GM12875 (cell line): ENCODE results near the gene WBP11.

Experiments used
- H3K4me3 ChIP-seq: one replicate; pipeline ENCODE4 v1.5.1; 2011; ENCODE audit warnings: low read depth, low read length, control low read depth
- CTCF ChIP-seq: IDR thresholded peaks from 2 replicates; pipeline ENCODE4 v1.5.1; 2011; ENCODE audit warnings: low read depth, mild to moderate bottlenecking, control low read depth, inconsistent platforms, low read length, moderate library complexity, borderline replicate concordance; ENCODE audit not compliant: insufficient read depth

Gene WBP11

DNA sequence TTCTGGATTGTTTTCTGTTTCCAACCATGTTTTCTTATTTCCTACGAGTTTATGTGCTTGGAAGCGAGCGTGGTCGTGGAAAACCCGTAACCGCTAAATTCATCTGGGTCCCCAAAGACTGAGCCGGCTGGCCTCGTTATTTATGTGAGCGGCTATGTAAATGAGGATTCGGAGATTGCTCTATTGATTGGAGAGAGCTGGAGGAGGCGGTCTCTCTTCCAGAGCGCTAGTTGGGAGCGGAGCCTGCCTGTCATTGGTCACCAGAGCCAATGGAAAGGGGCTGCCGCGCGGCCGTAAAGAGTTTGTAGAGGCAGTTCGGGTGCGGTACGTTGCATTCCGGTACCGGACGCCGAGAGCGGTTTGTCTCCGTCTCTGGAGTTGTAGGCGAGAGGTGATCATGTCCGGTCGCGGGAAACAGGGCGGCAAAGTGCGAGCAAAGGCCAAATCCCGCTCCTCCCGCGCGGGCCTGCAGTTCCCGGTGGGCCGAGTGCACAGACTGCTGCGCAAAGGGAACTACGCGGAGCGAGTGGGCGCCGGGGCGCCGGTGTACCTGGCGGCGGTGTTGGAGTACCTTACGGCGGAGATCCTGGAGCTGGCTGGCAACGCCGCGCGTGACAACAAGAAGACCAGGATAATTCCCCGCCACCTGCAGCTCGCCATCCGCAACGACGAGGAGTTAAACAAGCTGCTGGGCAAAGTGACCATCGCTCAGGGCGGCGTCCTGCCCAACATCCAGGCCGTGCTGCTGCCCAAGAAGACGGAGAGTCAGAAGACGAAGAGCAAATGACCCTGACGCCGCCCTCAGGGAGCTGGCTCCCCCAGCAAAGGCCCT lies 29.0 kb downstream of the WBP11 start:
- H3K4me3 ChIP-seq, result peak overlapping the region; percentile 97
- no peak for TF ChIP-seq CTCF

GRCh38 chr12:14773685-14774073 lies 29.6 kb downstream of the WBP11 start:
- TF ChIP-seq CTCF, result no peak
- H3K4me3 ChIP-seq, result peak overlapping the region; percentile 97

DNA sequence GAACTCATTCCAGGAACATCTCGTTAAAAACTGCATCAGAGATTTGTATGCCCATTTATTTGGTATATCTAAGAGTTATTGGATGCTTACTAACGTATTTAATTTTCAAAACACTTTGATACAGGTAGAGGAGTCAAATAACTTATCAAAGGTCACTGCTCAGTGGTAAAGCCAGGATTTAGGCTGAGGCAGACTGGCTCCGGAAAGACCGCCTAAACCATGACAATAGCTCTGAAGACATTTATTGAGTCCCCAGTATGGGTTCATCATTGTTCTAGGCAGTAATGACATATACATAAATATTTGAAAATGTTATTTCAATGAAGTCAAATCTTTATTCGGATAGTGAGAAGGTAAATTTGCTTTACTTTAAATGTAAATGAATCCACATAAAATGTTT lies 30.3 kb downstream of the WBP11 start:
- TF ChIP-seq CTCF, result no peak
- no peak overlapping the region for H3K4me3 ChIP-seq

DNA sequence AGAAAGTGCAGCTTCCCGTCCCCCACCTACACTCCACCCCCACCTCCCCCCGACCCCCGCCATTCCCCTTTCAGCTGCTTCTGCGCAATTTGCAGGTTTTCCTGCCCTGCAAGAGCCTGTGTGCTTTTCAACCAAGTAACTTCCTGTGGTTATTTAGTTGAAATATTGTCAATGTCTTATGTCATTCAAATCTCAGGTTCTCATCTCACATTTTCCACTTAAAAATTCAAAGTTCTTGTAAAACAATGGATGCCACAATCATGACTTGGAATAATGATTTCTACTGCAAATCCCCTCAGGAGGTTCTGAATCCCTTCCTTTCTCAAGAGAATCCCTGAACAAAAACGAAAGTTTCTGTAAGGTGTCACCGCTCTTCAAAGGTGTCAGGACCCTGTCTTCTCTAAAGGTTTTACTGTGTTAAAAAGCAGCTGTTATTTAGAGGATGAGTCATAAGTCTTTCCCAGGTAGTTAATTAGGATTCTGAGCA lies 31.6 kb downstream of the WBP11 start:
- no peak for TF ChIP-seq CTCF
- no peak overlapping the region for H3K4me3 ChIP-seq

- H3K4me3 ChIP-seq, result peak overlapping the region; percentile 81
- TF ChIP-seq CTCF, result no peak
Measured at GRCh38 chr12:14770496-14771461, 32.5 kb downstream of the WBP11 start.

GRCh38 chr12:14769969-14770495 lies 33.2 kb downstream of the WBP11 start:
- TF ChIP-seq CTCF, result peak; percentile 86
- H3K4me3 ChIP-seq, result peak overlapping the region; percentile 81
